ENCODE data around the gene MFAP4. TPM values are rescaled to one million over a fixed set of nuclear protein-coding genes. Genes with fewer than 3 reads are reported as not detected.

The MFAP4 gene
- total and polyA plus RNA-seq, 12 donors = 7.2 to 84.5 (median 31.9) TPM

GRCh38 chr17:19405114-19405513 is 18.1 kb upstream of the MFAP4 start:
- 93 to 95% (median 94%) methylated on average over 5 of the region's 5 CpGs for WGBS, 4 donors
- DNase-seq = no peak
- Histone ChIP-seq H3K4me3 (no peak overlapping the region), H3K9me3 (replicated peaks in 1 of 3) (no peaks in the 10 kb centered on the region), H3K4me1 (replicated peaks in 1 of 2) (peaks cover 6 to 14% of the 10 kb centered on the region in 2 donors), H3K27me3 (no peaks in the 10 kb centered on the region), H3K36me3 (replicated peaks in 1 of 2) (no peaks in the 10 kb centered on the region), H3K27ac (no peak overlapping the region)
- intact Hi-C loops (cut with DNase I) = no loop called here
- TF ChIP-seq POLR2A (IDR thresholded peaks at IDR 0.05) (no peak), CTCF (IDR thresholded peaks at IDR 0.05) (no peak)

- peaks cover 6 to 14% of the 10 kb centered on the region in 2 donors for H3K4me1 ChIP-seq (replicated peaks in 1 of 2)
- no peaks in the 10 kb centered on the region for H3K36me3 ChIP-seq (replicated peaks in 1 of 2)
- no peak overlapping the region for H3K4me3 ChIP-seq
- no peaks in the 10 kb centered on the region for H3K9me3 ChIP-seq (replicated peaks in 1 of 3)
- TF ChIP-seq CTCF (IDR thresholded peaks at IDR 0.05) (no peak), POLR2A (IDR thresholded peaks at IDR 0.05) (no peak)
- DNase-seq = no peak
- intact Hi-C loops (cut with DNase I) = no loop called here
- 68 to 91% (median 73%) methylated on average over 1 of the region's 1 CpG for WGBS, 4 donors
- no peaks in the 10 kb centered on the region for H3K27me3 ChIP-seq
- H3K27ac ChIP-seq = no peak overlapping the region
Observed at GRCh38 chr17:19404264-19404663, 17.3 kb upstream of the MFAP4 start.

- no peak for DNase-seq
- Histone ChIP-seq H3K36me3 (replicated peaks in 1 of 2) (no peaks in the 10 kb centered on the region), H3K9me3 (replicated peaks in 1 of 3) (no peaks in the 10 kb centered on the region), H3K27me3 (no peaks in the 10 kb centered on the region), H3K4me1 (replicated peaks in 1 of 2) (peaks cover 6 to 26% of the 10 kb centered on the region in 2 donors), H3K27ac (no peak overlapping the region), H3K4me3 (no peak overlapping the region)
- WGBS, 4 donors = 93 to 98% (median 95%) methylated on average over 4 of the region's 4 CpGs
- intact Hi-C loops (cut with DNase I) = no loop called here
- no peak for TF ChIP-seq POLR2A (IDR thresholded peaks at IDR 0.05)
- TF ChIP-seq CTCF (IDR thresholded peaks at IDR 0.05) = no peak
Observed at GRCh38 chr17:19403021-19403420, 16.0 kb upstream of the MFAP4 start.

- H3K27ac ChIP-seq = peak overlapping the region in 2 of 5 donors; percentile 3 to 8
- H3K4me3 ChIP-seq = no peak overlapping the region
- intact Hi-C loops (cut with DNase I) = no loop called here
- 75 to 90% (median 84%) methylated on average over 1 of the region's 1 CpG for WGBS, 4 donors
- TF ChIP-seq POLR2A (IDR thresholded peaks at IDR 0.05) = no peak
- TF ChIP-seq CTCF (IDR thresholded peaks at IDR 0.05) = no peak
- no peaks in the 10 kb centered on the region for H3K36me3 ChIP-seq (replicated peaks in 1 of 2)
- H3K27me3 ChIP-seq = no peaks in the 10 kb centered on the region
- peaks cover 6 to 29% of the 10 kb centered on the region in 2 donors for H3K4me1 ChIP-seq (replicated peaks in 1 of 2)
- no peak for DNase-seq
- no peaks in the 10 kb centered on the region for H3K9me3 ChIP-seq (replicated peaks in 1 of 3)
Observed at GRCh38 chr17:19402171-19402570, 15.2 kb upstream of the MFAP4 start.
